ENCODE results near the gene RPS27L. TPM values are rescaled to one million over a fixed set of nuclear protein-coding genes. Genes with fewer than 3 reads are reported as not detected.
A peak's percentile ranks its signal among the peaks of the same experiment; 100 is the strongest.

The RPS27L gene
- total and polyA plus RNA-seq, 9 of the 15 experiments (the other 6 are each of a cell fraction or from before 2014, with no cell fraction given), result 72.2 to 382 (median 116) TPM

GRCh38 chr15:63188926-63189871 lies 31.9 kb upstream of the RPS27L start, which contains the start of gene RAB8B (continued):
- no peak for TF ChIP-seq ZNF778 (CRISPR knock-in tag; IDR thresholded peaks at IDR 0.05)
- TF ChIP-seq FOSL1 (tag; conservative IDR thresholded peaks at IDR 0.05), result peak; percentile 26; the same call in 1 of the 2 replicates
- no peak for TF ChIP-seq HDAC8 (tag; IDR thresholded peaks at IDR 0.05)
- TF ChIP-seq ZNF165 (CRISPR knock-in tag; IDR thresholded peaks at IDR 0.05; ENCODE audit: borderline replicate concordance), result no peak
- TF ChIP-seq CEBPG (CRISPR knock-in tag; IDR thresholded peaks at IDR 0.05), result no peak
- no peak for TF ChIP-seq CEBPG (tag; conservative IDR thresholded peaks at IDR 0.05 in 1 of 2, IDR thresholded peaks at IDR 0.05 in 1 of 2)
- no peak for TF ChIP-seq RFX1 (IDR thresholded peaks at IDR 0.05)
- no peak for TF ChIP-seq SREBF1 (IDR thresholded peaks at IDR 0.05; ENCODE audit: borderline replicate concordance, low read depth, low read length)
- TF ChIP-seq GATAD2A (IDR thresholded peaks at IDR 0.05), result no peak
- TF ChIP-seq SRSF1 (IDR thresholded peaks at IDR 0.05; ENCODE audit: low read depth, low read length), result no peak
- no peak for TF ChIP-seq MCM5 (IDR thresholded peaks at IDR 0.05; ENCODE audit: low read depth)
- no peak for TF ChIP-seq NR1H2 (CRISPR knock-in tag; IDR thresholded peaks at IDR 0.05)
- no peak for TF ChIP-seq KLF13 (tag; IDR thresholded peaks at IDR 0.05; ENCODE audit: borderline replicate concordance, low read depth)
- peak; percentile 23 for TF ChIP-seq RBM25 (IDR thresholded peaks at IDR 0.05; ENCODE audit: low read depth, low read length, severe bottlenecking)
- no peak for TF ChIP-seq MYBL2 (IDR thresholded peaks at IDR 0.05; ENCODE audit: low read depth)
- TF ChIP-seq MYBL2 (CRISPR knock-in tag; IDR thresholded peaks at IDR 0.05; ENCODE audit: borderline replicate concordance), result no peak
- TF ChIP-seq KDM2B (CRISPR knock-in tag; IDR thresholded peaks at IDR 0.05), result no peak
- peak; percentile 47; the same call in 1 of the 2 replicates for TF ChIP-seq JUND (IDR thresholded peaks at IDR 0.05; ENCODE audit: borderline replicate concordance, low read depth, low read length)
- no peak; the same call in 2 of the 3 replicates for TF ChIP-seq JUND (tag; IDR thresholded peaks at IDR 0.05; ENCODE audit: borderline replicate concordance, low read depth, low read length)
- no peak for TF ChIP-seq HLTF (IDR thresholded peaks at IDR 0.05)
- TF ChIP-seq, protein P1, sequence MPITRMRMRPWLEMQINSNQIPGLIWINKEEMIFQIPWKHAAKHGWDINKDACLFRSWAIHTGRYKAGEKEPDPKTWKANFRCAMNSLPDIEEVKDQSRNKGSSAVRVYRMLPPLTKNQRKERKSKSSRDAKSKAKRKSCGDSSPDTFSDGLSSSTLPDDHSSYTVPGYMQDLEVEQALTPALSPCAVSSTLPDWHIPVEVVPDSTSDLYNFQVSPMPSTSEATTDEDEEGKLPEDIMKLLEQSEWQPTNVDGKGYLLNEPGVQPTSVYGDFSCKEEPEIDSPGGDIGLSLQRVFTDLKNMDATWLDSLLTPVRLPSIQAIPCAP (CRISPR knock-in tag; IDR thresholded peaks at IDR 0.05; ENCODE audit: borderline replicate concordance), result no peak
- TF ChIP-seq, protein P2, sequence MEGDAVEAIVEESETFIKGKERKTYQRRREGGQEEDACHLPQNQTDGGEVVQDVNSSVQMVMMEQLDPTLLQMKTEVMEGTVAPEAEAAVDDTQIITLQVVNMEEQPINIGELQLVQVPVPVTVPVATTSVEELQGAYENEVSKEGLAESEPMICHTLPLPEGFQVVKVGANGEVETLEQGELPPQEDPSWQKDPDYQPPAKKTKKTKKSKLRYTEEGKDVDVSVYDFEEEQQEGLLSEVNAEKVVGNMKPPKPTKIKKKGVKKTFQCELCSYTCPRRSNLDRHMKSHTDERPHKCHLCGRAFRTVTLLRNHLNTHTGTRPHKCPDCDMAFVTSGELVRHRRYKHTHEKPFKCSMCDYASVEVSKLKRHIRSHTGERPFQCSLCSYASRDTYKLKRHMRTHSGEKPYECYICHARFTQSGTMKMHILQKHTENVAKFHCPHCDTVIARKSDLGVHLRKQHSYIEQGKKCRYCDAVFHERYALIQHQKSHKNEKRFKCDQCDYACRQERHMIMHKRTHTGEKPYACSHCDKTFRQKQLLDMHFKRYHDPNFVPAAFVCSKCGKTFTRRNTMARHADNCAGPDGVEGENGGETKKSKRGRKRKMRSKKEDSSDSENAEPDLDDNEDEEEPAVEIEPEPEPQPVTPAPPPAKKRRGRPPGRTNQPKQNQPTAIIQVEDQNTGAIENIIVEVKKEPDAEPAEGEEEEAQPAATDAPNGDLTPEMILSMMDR (IDR thresholded peaks at IDR 0.05 in 2 of 3, conservative IDR thresholded peaks at IDR 0.05 in 1 of 3; ENCODE audit: insufficient read depth in 2 of 3, low read depth in 1 of 3, low read length in 3 of 3), result peak in 1 of 3 experiments; percentile 15; a peak in 2 of 6 replicates
- TF ChIP-seq KAT8 (IDR thresholded peaks at IDR 0.05; ENCODE audit: low read depth), result no peak
- TF ChIP-seq ZNF347 (CRISPR knock-in tag; IDR thresholded peaks at IDR 0.05; ENCODE audit: low read depth), result no peak
- TF ChIP-seq ZNF253 (CRISPR knock-in tag; conservative IDR thresholded peaks at IDR 0.05), result no peak
- TF ChIP-seq KLF10 (CRISPR knock-in tag; IDR thresholded peaks at IDR 0.05), result no peak
- no peak for TF ChIP-seq SMAD2 (IDR thresholded peaks at IDR 0.05; ENCODE audit: low read depth, low read length)

Data from K562 (cell line).